Subcutaneous abdominal adipose tissue (tissue), 5 donors: ENCODE results near the gene CREB3.

Source experiments
- H3K27ac ChIP-seq: one replicate; pipeline ENCODE4 v1.7.0; 2013; ENCODE audit warnings: low read depth, mild to moderate bottlenecking, inconsistent platforms, low read length, moderate library complexity
- H3K27me3 ChIP-seq, 5 donors: one replicate each; pipeline ENCODE4 v1.7.0; 2013; ENCODE audit warnings: low read length in 5 of 5, inconsistent platforms in 1 of 5; ENCODE audit not compliant: control insufficient read depth in 5 of 5, insufficient read depth in 4 of 5
- H3K36me3 ChIP-seq, 5 donors: one replicate each; pipeline ENCODE4 v1.7.0; 2013; ENCODE audit warnings: low read length in 5 of 5; ENCODE audit not compliant: control insufficient read depth in 5 of 5, insufficient read depth in 5 of 5
- H3K4me1 ChIP-seq, 5 donors: one replicate each; pipeline ENCODE4 v1.7.0; 2013; ENCODE audit warnings: low read length in 5 of 5, mild to moderate bottlenecking in 3 of 5, moderate library complexity in 1 of 5; ENCODE audit not compliant: control insufficient read depth in 5 of 5, insufficient read depth in 5 of 5
- H3K4me3 ChIP-seq, 5 donors: one replicate each; pipeline ENCODE4 v1.7.0; 2013; ENCODE audit warnings: low read length in 5 of 5, low read depth in 1 of 5
- H3K9ac ChIP-seq, 5 donors: one replicate each; pipeline ENCODE4 v1.7.0; 2013; ENCODE audit warnings: low read length in 5 of 5, mild to moderate bottlenecking in 4 of 5, moderate library complexity in 3 of 5
- H3K9me3 ChIP-seq, 5 donors: one replicate each; pipeline ENCODE4 v1.7.0; 2013; ENCODE audit warnings: low read length in 5 of 5; ENCODE audit not compliant: control insufficient read depth in 5 of 5
- donor health status: healthy.
- donor health status: healthy.
- donor health status: healthy.
- donor health status: healthy.
- donor health status: healthy.

The CREB3 gene

GRCh38 chr9:35723426-35723825, 9.0 kb upstream of the CREB3 start:
- H3K36me3 ChIP-seq = peaks cover 24 to 78% (median 72%) of the 10 kb centered on the region in 5 donors
- no peak overlapping the region for H3K27ac ChIP-seq
- no peak overlapping the region for H3K9ac ChIP-seq
- H3K4me1 ChIP-seq = peaks cover 12 to 33% (median 31%) of the 10 kb centered on the region in 5 donors
- no peaks in the 10 kb centered on the region for H3K27me3 ChIP-seq
- no peak overlapping the region for H3K4me3 ChIP-seq
- H3K9me3 ChIP-seq = no peaks in the 10 kb centered on the region

DNA sequence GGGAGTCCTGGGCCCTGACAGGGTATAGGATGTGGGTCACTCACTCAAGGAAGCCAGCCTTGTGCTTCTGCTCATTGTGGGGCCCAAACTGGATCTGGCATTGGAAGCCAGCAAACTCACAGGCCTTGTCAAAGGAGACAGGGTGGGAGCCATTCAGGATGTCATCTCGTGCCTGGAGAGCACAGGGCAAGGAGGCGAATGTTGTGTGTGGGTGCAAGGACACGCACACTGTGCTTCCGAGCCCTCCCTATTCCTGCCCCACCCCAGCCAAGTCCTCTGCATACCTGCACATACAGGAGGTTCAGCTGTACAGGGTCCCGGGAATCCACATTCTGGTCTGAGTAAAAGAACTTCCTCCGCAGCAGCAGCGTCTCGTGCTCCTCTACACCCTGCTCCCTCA, 8.6 kb upstream of the CREB3 start:
- Histone ChIP-seq H3K4me1 (peaks cover 15 to 38% (median 36%) of the 10 kb centered on the region in 5 donors), H3K9ac (no peak overlapping the region), H3K9me3 (no peaks in the 10 kb centered on the region), H3K4me3 (no peak overlapping the region), H3K36me3 (peaks cover 24 to 73% (median 68%) of the 10 kb centered on the region in 5 donors), H3K27me3 (no peaks in the 10 kb centered on the region), H3K27ac (no peak overlapping the region)

GRCh38 chr9:35725362-35725761, 7.1 kb upstream of the CREB3 start:
- peaks cover 24 to 58% (median 53%) of the 10 kb centered on the region in 5 donors for H3K36me3 ChIP-seq
- no peak overlapping the region for H3K4me3 ChIP-seq
- H3K4me1 ChIP-seq = peaks cover 28 to 52% (median 51%) of the 10 kb centered on the region in 5 donors
- H3K9me3 ChIP-seq = no peaks in the 10 kb centered on the region
- H3K27me3 ChIP-seq = no peaks in the 10 kb centered on the region
- no peak overlapping the region for H3K27ac ChIP-seq
- H3K9ac ChIP-seq = no peak overlapping the region

- H3K4me1 ChIP-seq = peaks cover 32 to 66% (median 62%) of the 10 kb centered on the region in 5 donors
Measured at GRCh38 chr9:35726931-35727330, 5.5 kb upstream of the CREB3 start.

GRCh38 chr9:35727676-35728040, 4.8 kb upstream of the CREB3 start:
- H3K9ac ChIP-seq = peak overlapping the region; percentile 31 to 90 (median 70)
- H3K4me1 ChIP-seq = peaks cover 32 to 68% (median 64%) of the 10 kb centered on the region in 5 donors
- peaks cover 13 to 35% (median 30%) of the 10 kb centered on the region in 5 donors for H3K36me3 ChIP-seq
- H3K27me3 ChIP-seq = no peaks in the 10 kb centered on the region
- no peaks in the 10 kb centered on the region for H3K9me3 ChIP-seq
- H3K4me3 ChIP-seq = peak overlapping the region; percentile 31 to 90 (median 72)
- peak overlapping the region; percentile 96 for H3K27ac ChIP-seq

More at GRCh38 chr9:35726931-35727330, 5.5 kb upstream of the CREB3 start:
- Histone ChIP-seq H3K27me3 (no peaks in the 10 kb centered on the region), H3K9me3 (no peaks in the 10 kb centered on the region), H3K4me3 (peak overlapping the region; percentile 23 to 88 (median 31)), H3K27ac (peak overlapping the region; percentile 96), H3K36me3 (peaks cover 18 to 43% (median 37%) of the 10 kb centered on the region in 5 donors), H3K9ac (peak overlapping the region in 3 of 5 donors; percentile 70 to 90 (median 85))

DNA sequence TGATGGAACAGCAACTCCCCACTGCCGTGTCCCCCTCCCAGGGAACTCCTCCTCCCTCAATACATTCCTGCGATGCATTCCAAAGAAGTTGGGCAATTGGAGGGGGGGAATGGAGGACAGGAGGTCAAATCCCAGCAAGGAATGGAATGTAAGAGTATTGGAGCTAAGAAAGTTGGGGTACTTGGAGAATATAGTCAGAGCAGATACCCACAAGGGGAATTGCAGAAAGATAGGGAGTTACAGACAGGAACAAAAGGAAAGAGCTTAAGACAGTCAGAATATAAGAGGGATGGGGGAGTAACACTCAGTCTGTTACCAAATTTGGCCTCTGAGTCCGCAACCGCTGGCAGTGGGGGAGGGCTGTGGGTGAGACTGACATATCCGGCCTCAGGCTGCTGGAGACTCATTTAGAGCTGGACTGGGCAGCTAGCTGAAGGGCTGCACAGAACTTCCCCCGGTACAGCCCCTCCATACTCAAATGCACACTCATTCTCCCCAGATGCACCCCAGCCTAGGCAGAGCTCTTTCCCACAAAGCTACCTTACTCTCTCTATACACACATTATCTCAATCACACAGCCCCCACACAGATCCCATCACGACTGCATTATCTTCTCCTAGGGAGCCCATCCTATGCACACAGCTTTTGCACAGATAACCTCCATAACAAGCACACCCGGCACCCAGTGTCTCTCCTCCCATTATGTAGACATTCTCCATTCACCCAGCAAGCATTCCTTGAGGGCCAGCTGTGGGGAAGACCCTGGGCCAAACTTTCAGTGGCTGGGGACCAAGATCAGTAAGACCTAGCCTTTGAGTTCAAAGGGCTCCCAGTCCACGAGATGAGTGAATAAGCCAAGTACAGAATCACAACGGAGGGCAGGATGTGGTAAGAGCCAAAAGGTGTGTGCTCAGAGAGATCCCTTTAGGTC, 4.2 kb upstream of the CREB3 start:
- peaks cover 38 to 74% (median 71%) of the 10 kb centered on the region in 5 donors for H3K4me1 ChIP-seq

DNA sequence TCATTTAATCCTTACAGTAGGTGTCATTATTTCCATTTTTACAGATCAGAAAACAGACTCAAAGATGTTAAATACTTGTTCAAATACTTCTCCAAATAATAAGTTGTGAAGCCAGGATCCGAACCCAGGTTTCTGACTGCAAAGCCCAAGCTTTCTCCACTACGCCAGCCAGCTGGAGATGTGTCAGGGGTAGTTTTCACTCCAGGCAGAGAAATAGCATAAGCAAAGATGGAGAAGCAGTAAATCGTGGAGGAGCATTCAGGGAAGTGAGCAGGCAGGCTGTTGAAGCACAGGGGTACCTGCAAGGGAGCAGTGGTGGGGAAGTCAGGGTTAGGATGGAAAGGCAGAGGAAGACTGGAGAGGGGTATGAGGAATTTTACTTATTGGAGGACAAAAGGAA, 3.4 kb upstream of the CREB3 start:
- Histone ChIP-seq H3K4me3 (peak overlapping the region; percentile 72 to 92 (median 88)), H3K9me3 (no peaks in the 10 kb centered on the region), H3K27ac (peak overlapping the region; percentile 96), H3K27me3 (no peaks in the 10 kb centered on the region), H3K9ac (peak overlapping the region in 4 of 5 donors; percentile 31 to 90 (median 53)), H3K4me1 (peaks cover 38 to 79% (median 78%) of the 10 kb centered on the region in 5 donors), H3K36me3 (peaks cover 9 to 21% (median 16%) of the 10 kb centered on the region in 5 donors)

More for the DNA sequence above, 4.2 kb upstream of the CREB3 start:
- H3K9me3 ChIP-seq = no peaks in the 10 kb centered on the region
- peak overlapping the region; percentile 96 for H3K27ac ChIP-seq
- peaks cover 12 to 29% (median 24%) of the 10 kb centered on the region in 5 donors for H3K36me3 ChIP-seq
- peak overlapping the region; percentile 31 to 90 (median 70) for H3K9ac ChIP-seq
- H3K4me3 ChIP-seq = peak overlapping the region; percentile 31 to 90 (median 72)
- H3K27me3 ChIP-seq = no peaks in the 10 kb centered on the region

- Histone ChIP-seq H3K27me3 (no peaks in the 10 kb centered on the region), H3K36me3 (peaks cover 4 to 19% (median 12%) of the 10 kb centered on the region in 5 donors), H3K9me3 (no peaks in the 10 kb centered on the region), H3K4me3 (peak overlapping the region; percentile 72 to 92 (median 88)), H3K27ac (peak overlapping the region; percentile 96), H3K9ac (peak overlapping the region in 4 of 5 donors; percentile 41 to 98 (median 92)), H3K4me1 (peaks cover 38 to 79% (median 78%) of the 10 kb centered on the region in 5 donors)
Measured at GRCh38 chr9:35729700-35730485, 2.6 kb upstream of the CREB3 start.

GRCh38 chr9:35730486-35730854, 2.0 kb upstream of the CREB3 start:
- Histone ChIP-seq H3K27me3 (no peaks in the 10 kb centered on the region), H3K4me3 (peak overlapping the region; percentile 72 to 92 (median 88)), H3K4me1 (peaks cover 38 to 77% (median 75%) of the 10 kb centered on the region in 5 donors), H3K9me3 (no peaks in the 10 kb centered on the region), H3K9ac (peak overlapping the region; percentile 90 to 98 (median 93)), H3K36me3 (peaks cover 6 to 19% (median 12%) of the 10 kb centered on the region in 5 donors), H3K27ac (peak overlapping the region; percentile 96)
